ENCODE data around the gene DHX15. TPM values are rescaled to one million over a fixed set of nuclear protein-coding genes. Genes with fewer than 3 reads are reported as not detected.

DHX15 gene
- total RNA-seq, 2 donors from 2014 or later, result 193 to 195 TPM

DNA sequence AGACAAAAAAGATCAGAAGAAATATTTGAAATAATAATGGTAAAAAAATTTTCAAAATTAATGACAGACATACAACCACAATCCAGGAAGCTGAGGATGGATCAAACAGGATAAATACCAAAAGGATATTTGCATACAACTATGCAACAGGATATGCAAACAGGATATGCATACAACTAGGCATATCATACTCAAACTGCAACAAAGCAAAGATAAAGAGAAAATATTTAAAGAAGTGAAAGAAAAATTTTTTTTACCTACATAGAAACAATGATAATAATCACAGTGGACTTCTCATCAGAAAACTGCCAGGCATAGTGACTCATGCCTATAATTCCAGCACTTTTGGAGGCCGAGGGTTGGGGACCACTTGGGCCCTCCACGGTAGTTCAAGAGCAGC is 11.3 kb upstream of the DHX15 start:
- no peaks in the 10 kb centered on the region for H3K27me3 Mint-ChIP-seq (ENCODE audit: insufficient read depth)
- Histone ChIP-seq H3K36me3 (ENCODE audit: control insufficient read depth, insufficient read depth, low read length) (no peaks in the 10 kb centered on the region), H3K9me3 (ENCODE audit: control insufficient read depth, low read length) (peaks cover 8% of the 10 kb centered on the region), H3K9ac (ENCODE audit: extremely low read depth, low read length, poor library complexity, severe bottlenecking) (no peak overlapping the region), H3K4me1 (ENCODE audit: control insufficient read depth, insufficient read depth, low read length) (no peaks in the 10 kb centered on the region), H3K27ac (ENCODE audit: low read depth, low read length) (no peak overlapping the region), H3K27me3 (ENCODE audit: control insufficient read depth, insufficient read depth, low read length, poor library complexity, severe bottlenecking) (no peaks in the 10 kb centered on the region), H3K4me3 (ENCODE audit: low read length) (no peak overlapping the region)
- H3K4me3 Mint-ChIP-seq, result no peak overlapping the region
- TF ChIP-seq, protein P1, sequence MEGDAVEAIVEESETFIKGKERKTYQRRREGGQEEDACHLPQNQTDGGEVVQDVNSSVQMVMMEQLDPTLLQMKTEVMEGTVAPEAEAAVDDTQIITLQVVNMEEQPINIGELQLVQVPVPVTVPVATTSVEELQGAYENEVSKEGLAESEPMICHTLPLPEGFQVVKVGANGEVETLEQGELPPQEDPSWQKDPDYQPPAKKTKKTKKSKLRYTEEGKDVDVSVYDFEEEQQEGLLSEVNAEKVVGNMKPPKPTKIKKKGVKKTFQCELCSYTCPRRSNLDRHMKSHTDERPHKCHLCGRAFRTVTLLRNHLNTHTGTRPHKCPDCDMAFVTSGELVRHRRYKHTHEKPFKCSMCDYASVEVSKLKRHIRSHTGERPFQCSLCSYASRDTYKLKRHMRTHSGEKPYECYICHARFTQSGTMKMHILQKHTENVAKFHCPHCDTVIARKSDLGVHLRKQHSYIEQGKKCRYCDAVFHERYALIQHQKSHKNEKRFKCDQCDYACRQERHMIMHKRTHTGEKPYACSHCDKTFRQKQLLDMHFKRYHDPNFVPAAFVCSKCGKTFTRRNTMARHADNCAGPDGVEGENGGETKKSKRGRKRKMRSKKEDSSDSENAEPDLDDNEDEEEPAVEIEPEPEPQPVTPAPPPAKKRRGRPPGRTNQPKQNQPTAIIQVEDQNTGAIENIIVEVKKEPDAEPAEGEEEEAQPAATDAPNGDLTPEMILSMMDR (conservative IDR thresholded peaks at IDR 0.05), result no peak
- no peaks in the 10 kb centered on the region for H3K36me3 Mint-ChIP-seq (ENCODE audit: low read depth)
- H3K4me1 Mint-ChIP-seq, result peaks cover 7% of the 10 kb centered on the region
- WGBS, 2 experiments (ENCODE audit: insufficient coverage in 1 of 2, insufficient read length in 1 of 2), result 83 to 86% methylated on average over 1 to 2 of the region's 2 CpGs
- peaks cover 12% of the 10 kb centered on the region for H3K9me3 Mint-ChIP-seq
- H3K27ac Mint-ChIP-seq, result no peak overlapping the region
- DNase-seq, result no peak

DNA sequence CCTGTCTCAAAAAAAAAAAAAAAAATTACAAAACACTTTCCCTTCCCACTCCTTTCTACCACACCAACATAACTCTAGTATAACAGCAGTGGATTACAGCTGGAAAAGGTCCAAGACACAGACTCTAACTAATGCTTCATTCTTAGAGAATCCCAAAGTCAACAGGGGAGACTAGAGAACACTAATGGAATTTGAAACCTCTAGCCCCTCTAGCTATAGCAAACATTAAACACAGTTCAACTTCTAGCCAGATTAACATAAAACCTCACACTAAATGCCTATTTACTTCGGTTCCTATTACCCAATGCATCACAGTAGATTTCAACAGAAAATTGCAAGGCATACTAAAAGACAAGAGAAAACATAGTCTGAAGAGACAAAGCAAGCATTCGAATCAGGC is 10.5 kb upstream of the DHX15 start:
- no peak for DNase-seq
- Histone ChIP-seq H3K9ac (ENCODE audit: extremely low read depth, low read length, poor library complexity, severe bottlenecking) (no peak overlapping the region), H3K27me3 (ENCODE audit: control insufficient read depth, insufficient read depth, low read length, poor library complexity, severe bottlenecking) (no peaks in the 10 kb centered on the region), H3K27ac (ENCODE audit: low read depth, low read length) (no peak overlapping the region), H3K4me1 (ENCODE audit: control insufficient read depth, insufficient read depth, low read length) (no peaks in the 10 kb centered on the region), H3K9me3 (ENCODE audit: control insufficient read depth, low read length) (peaks cover 15% of the 10 kb centered on the region), H3K4me3 (ENCODE audit: low read length) (no peak overlapping the region), H3K36me3 (ENCODE audit: control insufficient read depth, insufficient read depth, low read length) (no peaks in the 10 kb centered on the region)
- Mint-ChIP-seq H3K4me1 (peaks cover 5% of the 10 kb centered on the region), H3K4me3 (no peak overlapping the region), H3K27me3 (ENCODE audit: insufficient read depth) (no peaks in the 10 kb centered on the region), H3K36me3 (ENCODE audit: low read depth) (no peaks in the 10 kb centered on the region), H3K9me3 (peaks cover 20% of the 10 kb centered on the region), H3K27ac (no peak overlapping the region)
- WGBS, 2 experiments (ENCODE audit: insufficient coverage in 1 of 2, insufficient read length in 1 of 2), result 75 to 90% methylated on average over 2 of the region's 2 CpGs
- TF ChIP-seq, protein P1 (conservative IDR thresholded peaks at IDR 0.05), result no peak

DNA sequence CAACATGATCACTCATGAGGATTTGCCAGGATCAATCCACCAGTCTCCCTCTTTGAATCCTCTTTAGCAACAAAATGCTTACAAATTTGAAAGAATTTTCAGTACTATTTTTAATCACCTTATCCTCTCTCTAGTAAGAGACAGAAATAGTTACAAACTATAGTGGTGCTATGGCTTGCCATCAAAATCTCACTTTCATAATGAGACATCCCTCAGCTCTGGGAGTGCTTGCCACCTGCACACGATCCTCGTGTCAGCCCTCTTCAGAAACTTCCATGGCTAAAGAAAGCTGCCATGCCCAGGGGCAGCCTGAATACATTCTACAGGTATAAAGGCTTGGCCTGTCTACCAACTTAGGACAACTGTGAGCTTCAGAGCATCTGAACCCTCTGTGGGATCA is 5.1 kb upstream of the DHX15 start:
- Mint-ChIP-seq H3K36me3 (ENCODE audit: low read depth) (no peaks in the 10 kb centered on the region), H3K9me3 (peaks cover 31% of the 10 kb centered on the region), H3K4me3 (no peak overlapping the region), H3K4me1 (no peaks in the 10 kb centered on the region), H3K27me3 (ENCODE audit: insufficient read depth) (no peaks in the 10 kb centered on the region), H3K27ac (no peak overlapping the region)
- peaks cover 24% of the 10 kb centered on the region for H3K9me3 ChIP-seq (ENCODE audit: control insufficient read depth, low read length)
- H3K9ac ChIP-seq (ENCODE audit: extremely low read depth, low read length, poor library complexity, severe bottlenecking), result no peak overlapping the region
- no peak overlapping the region for H3K27ac ChIP-seq (ENCODE audit: low read depth, low read length)
- no peak for DNase-seq
- no peak overlapping the region for H3K4me3 ChIP-seq (ENCODE audit: low read length)
- no peaks in the 10 kb centered on the region for H3K36me3 ChIP-seq (ENCODE audit: control insufficient read depth, insufficient read depth, low read length)
- TF ChIP-seq, protein P1 (conservative IDR thresholded peaks at IDR 0.05), result no peak
- no peaks in the 10 kb centered on the region for H3K27me3 ChIP-seq (ENCODE audit: control insufficient read depth, insufficient read depth, low read length, poor library complexity, severe bottlenecking)
- no peaks in the 10 kb centered on the region for H3K4me1 ChIP-seq (ENCODE audit: control insufficient read depth, insufficient read depth, low read length)
- 96 to 100% methylated on average over 2 of the region's 2 CpGs for WGBS, 2 experiments (ENCODE audit: insufficient coverage in 1 of 2, insufficient read length in 1 of 2)
